Measurements from ENCODE around the gene ADAD2.

ADAD2 gene

GRCh38 chr16:84227548-84227947, 36.6 kb downstream of the ADAD2 start:
- DNase-seq: no peak

- DNase-seq: peak; percentile 53
Measured at GRCh38 chr16:84228256-84228838, 37.4 kb downstream of the ADAD2 start.

DNA sequence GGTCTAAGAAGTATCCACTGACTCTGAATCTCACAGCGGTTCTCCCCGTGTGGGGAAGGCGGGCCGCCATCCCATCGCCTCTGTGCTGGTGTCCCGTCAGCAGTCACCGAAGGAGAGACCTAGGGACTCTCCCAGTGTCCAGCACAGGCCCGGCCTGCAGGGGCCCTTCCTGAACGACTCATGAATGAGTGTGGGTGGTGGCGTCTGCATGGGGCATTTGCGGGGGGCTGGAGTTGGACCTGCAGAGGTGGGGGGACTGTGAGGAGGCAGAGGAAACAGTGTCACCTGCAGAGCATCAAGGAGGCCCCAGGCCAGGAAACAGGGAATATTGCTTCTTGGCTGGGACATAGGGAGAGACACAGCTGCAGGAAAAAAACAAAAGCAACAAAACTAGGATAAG, 38.5 kb downstream of the ADAD2 start:
- no peak for DNase-seq

DNA sequence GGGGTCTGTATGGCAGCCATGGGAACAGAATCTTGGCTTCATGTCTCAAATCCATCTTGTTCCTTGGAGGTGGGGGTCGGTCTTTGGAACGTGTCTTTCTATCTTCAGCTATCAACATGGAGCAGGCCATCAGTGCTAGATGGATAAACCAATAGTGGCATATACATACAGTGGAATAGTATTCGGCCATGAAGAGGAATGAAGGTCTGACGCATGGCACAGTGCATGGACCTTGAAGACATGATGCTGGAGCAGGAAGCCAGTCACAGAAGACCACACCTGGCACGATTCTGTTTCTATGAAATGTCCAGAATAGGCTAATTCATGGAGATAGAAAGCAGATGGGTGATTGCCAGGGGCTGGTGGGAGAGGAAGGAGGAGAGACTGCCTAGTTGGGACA, 41.1 kb downstream of the ADAD2 start:
- no peak for DNase-seq

- DNase-seq: no peak
Measured at GRCh38 chr16:84232969-84233368, 42.0 kb downstream of the ADAD2 start.

DNA sequence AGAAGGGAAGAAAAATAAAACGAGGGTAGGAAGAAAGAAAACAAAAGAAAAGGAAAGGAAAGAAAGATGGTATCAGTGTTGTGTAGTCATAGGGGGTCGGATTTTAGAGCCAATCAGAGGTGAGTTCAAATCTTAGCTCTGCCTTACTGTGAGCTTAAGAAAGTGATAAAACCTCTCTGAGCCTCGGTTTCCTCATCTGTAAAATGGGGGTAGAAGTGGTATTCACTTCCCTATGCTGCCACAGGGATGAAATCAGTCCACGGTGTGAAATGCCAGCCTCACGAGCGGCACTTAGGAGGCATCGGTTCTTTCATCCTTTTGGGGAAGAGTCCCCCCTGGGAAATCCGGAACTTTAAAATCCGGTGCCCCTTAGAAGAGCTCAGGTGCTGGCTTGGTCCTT, 42.8 kb downstream of the ADAD2 start:
- DNase-seq: no peak

DNA sequence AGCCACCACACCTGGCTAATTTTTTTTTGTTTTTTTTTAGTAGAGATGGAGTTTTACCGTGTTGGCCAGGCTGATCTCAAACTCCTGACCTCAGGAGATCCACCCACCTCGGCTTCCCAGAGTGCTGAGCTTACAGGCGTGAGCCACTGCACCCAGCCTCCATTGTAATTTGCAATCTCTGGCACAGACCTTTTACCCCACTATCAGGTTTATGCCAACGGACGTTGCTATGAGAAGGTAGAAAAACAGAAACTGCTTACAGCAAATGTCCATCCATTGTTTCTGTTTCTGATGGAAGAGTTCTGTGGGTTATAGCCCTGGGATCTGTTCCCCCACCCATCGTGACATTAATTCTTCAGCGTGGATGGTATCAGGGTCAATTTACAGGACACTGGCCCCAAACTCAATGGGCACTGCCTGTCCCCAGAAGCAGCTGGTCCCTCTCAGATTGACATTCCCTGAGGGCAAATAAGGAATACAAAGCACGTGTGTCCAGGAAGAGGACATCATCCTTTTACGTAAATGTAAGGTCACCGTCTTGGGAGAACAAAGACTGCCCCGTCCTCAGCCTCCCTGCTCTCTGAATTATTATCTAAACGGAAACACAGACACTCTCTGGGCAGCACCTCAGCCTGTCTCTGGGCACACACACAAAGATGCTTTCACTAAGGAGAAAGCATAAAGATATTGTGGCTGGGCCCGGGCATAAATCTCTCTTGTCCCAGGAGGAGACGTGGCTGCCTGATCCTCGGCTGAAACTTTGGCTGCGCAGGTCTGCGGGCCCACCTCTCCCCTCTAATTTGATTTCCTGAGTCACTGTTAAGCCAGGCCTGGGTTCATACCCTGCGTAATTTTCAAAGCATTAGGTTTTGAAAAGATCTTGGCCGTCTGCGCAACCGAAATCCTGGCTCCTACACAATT, 43.6 kb downstream of the ADAD2 start:
- no peak for DNase-seq

GRCh38 chr16:84236671-84237070, 45.7 kb downstream of the ADAD2 start:
- no peak for DNase-seq

- no peak for DNase-seq
Measured at GRCh38 chr16:84237994-84238750, 47.2 kb downstream of the ADAD2 start.

DNA sequence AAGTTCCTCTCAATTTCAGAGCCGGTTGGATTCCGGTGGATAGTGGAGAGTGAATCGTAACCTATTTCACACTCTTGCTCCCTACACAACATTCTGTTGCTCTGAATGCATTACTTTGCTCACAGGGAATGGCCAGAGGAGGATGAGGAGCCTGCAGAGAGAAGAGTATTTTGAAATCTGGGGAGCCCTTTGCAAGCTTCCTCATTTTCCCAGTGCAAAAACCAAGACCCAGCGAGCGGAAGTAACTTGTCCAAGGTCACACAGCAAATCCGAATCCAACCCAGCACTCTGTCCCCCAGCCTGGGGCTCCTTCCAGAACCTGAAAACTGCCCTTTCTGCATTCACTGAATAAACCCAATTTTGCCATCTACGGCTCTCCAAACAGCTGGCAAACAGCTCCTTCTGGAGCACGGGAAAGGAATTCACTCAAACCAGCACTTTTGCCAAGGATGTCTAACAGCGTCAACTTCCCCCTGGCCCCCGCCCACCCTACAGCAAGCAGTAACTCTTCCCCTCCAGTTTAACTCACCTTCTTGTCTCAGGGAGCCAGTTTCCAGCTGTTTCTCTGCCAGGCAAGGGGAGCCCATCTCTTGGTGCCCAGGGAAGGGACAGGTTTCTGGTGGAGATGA, 48.3 kb downstream of the ADAD2 start:
- peak; percentile 2 for DNase-seq

DNA sequence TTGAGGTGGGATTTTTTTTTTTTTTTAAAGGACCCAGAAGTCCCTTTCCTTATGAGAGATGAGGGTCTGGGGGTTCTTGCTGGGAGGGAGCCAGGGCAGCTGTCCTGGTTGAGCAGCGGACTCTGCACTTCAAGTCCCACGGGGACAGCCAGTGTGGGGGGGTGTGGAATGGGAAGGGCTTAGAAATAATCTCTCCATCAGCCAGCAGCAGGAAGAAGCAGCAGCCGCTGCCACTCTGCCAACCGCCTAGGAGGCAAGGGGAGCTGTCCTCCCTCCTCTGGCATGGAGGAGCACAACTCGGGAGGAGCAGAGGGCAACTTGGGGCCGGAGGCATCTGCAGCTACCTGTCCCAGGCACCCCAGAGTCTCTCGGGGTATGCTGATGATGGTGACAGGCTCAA, 49.0 kb downstream of the ADAD2 start, which contains the start of gene KCNG4:
TSS of gene KCNG4 (minus strand) at position 104 of the 400 bp plus-strand sequence. CDS start 2,527 bp downstream, outside the sequence.
- DNase-seq: no peak

DNA sequence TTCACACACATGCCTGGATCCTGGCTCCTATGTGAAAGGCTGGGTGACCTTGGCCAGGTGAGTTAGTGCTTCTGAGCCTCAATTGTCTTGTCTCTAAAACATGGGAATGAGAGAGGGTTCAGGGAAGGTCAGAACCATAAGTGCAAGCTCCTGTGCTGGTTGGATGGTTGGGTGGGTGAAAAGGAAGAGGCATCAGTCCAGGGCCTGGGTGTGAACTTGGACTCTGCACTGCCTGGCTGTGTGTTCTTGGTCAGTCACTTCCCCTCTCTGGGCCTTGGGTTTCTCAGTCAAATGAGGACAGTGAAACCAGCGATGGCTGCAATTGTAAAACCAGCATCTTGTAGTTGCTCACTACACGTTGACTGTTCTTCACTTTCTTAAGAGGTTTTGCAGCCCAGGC, 49.5 kb downstream of the ADAD2 start:
- DNase-seq: no peak

DNA sequence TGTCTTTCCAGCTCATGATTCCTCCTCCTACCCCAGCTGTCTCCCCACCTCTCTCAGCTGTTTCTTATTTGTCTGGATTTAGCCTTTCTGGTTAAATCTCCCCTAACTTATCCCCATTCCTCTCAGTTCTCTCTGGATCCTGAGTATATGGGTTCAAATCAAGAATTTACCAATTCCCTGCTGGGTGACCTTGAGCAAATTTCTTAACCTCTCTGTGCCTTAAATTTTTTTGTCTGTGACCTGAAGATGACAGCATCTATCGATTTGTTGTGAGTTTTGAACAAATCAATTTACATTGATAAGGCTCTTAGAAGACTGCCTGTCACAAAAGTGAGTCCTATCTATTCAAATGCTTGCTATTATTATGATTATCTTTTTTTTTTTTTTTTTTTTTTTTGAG, 50.8 kb downstream of the ADAD2 start:
- no peak for DNase-seq

DNA sequence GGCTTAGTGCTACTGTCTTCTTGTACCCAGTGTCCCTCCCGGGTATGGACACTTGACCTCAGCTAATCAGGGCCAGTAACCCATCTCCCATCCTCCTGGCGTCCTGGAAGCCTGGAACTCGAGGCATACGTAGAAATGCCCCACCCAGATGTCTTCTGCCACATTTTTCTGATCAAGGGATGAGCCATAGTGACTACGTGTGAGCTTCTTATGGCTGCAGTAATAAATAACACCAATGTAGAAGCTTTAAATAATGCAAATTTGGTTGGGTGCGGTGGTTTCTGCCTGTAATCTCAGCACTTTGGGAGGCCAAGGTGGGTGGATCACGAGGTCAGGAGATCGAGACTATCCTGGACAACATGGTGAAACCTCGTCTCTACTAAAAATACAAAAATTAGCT, 51.9 kb downstream of the ADAD2 start:
- DNase-seq: no peak

GRCh38 chr16:84243732-84244131, 52.8 kb downstream of the ADAD2 start:
- DNase-seq: no peak

- no peak for DNase-seq
Measured at GRCh38 chr16:84244728-84245127, 53.8 kb downstream of the ADAD2 start.

- DNase-seq: no peak
Measured at GRCh38 chr16:84245956-84246678, 55.2 kb downstream of the ADAD2 start.

DNA sequence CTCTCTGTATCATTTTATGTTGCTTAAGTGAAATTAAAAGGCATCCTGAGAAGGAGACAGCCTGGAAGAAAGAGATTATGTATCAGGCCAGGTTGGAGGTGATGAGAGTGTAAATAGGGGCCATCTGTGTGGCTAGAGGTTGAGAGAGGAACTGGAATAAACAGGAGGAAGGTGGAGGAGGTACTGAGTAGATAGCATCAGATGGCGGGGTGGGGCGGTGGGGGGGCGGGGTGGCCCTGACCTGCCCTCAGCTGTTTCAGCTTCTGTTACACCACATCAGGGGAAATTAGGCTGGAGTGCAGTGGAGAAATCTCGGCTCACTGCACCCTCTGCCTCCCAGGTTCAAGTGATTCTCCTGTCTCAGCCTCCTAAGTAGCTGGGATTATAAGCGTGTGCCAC, 55.7 kb downstream of the ADAD2 start:
- peak; percentile 18 for DNase-seq

Measured in OCI-M1 (cell line).